ENCODE data around the gene LYSET. TPM values are rescaled to one million over a fixed set of nuclear protein-coding genes. Genes with fewer than 3 reads are reported as not detected.
"Not testable (repeated sequence)": the region's sequence is repeated elsewhere in the genome, so short reads cannot be mapped to it uniquely, and the experiment has no call there.

The LYSET gene
- polyA plus RNA-seq, 2 donors = 8.6 to 10.3 TPM

- WGBS, 2 donors = 93 to 94% methylated on average over 5 of the region's 5 CpGs
- not testable (repeated sequence) for H3K4me3 ChIP-seq (ENCODE audit: low read depth in 1 of 2, low read length in 2 of 2); H3K27me3 ChIP-seq (ENCODE audit: control insufficient read depth in 1 of 2, insufficient read depth in 2 of 2, low read length in 2 of 2); H3K4me1 ChIP-seq (ENCODE audit: control insufficient read depth in 2 of 2, insufficient read depth in 2 of 2, low read length in 1 of 2); H3K9me3 ChIP-seq (ENCODE audit: control insufficient read depth in 2 of 2, insufficient read depth in 1 of 2, low read depth in 1 of 2, low read length in 1 of 2); H3K36me3 ChIP-seq (ENCODE audit: control insufficient read depth in 2 of 2, insufficient read depth in 2 of 2, low read length in 1 of 2); H3K27ac ChIP-seq (ENCODE audit: low read depth in 2 of 2, low read length in 1 of 2)
These were observed 48.0 kb downstream of the LYSET start for GRCh38 chr14:93233078-93233477.

DNA sequence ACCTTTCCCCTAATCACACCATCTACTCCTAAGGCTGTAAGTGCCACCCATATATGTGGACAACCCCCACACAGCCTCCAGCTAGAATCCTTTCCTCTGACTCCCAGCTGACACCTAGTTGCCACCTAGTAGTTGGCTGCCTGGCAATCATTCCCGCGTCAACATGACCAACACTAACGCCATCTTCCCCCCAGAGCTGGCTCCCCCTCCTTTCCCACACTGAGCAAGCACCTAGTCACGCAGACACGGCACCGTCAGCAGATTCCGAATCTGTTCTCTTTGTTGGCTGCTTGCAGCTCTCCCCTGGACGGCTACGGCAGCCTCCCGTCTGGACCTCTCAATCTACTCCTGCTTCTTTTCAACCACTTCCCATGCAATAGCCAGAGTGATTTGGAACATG, 49.7 kb downstream of the LYSET start:
- Histone ChIP-seq H3K27ac (ENCODE audit: low read depth in 2 of 2, low read length in 1 of 2) (no peak overlapping the region), H3K36me3 (ENCODE audit: control insufficient read depth in 2 of 2, insufficient read depth in 2 of 2, low read length in 1 of 2) (no peaks in the 10 kb centered on the region), H3K27me3 (ENCODE audit: control insufficient read depth in 1 of 2, insufficient read depth in 2 of 2, low read length in 2 of 2) (no peaks in the 10 kb centered on the region), H3K9me3 (ENCODE audit: control insufficient read depth in 2 of 2, insufficient read depth in 1 of 2, low read depth in 1 of 2, low read length in 1 of 2) (peaks cover 0 to under 1% of the 10 kb centered on the region in 2 donors), H3K4me3 (ENCODE audit: low read depth in 1 of 2, low read length in 2 of 2) (no peak overlapping the region), H3K4me1 (ENCODE audit: control insufficient read depth in 2 of 2, insufficient read depth in 2 of 2, low read length in 1 of 2) (peaks cover 0 to 6% of the 10 kb centered on the region in 2 donors)
- WGBS, 2 donors = 44 to 54% methylated on average over 10 of the region's 10 CpGs

Other genes with a start within 250 kb of the LYSET start
- 10 to 100 TPM; 15.8 to 22.4 TPM for gene ITPK1, start 69.4 kb upstream of the LYSET start, polyA plus RNA-seq
- gene MOAP1, start 420 bp upstream of the LYSET start, polyA plus RNA-seq = 10 to 100 TPM in 1 of 2 donors, 1 to 10 TPM in 1; 5.4 to 12.7 TPM
- gene GON7, start 21.7 kb downstream of the LYSET start, polyA plus RNA-seq = 10 to 100 TPM in 1 of 2 donors, 1 to 10 TPM in 1; 8.0 to 10.8 TPM
- gene UBR7, start 21.9 kb downstream of the LYSET start, polyA plus RNA-seq = 10 to 100 TPM in 1 of 2 donors, 1 to 10 TPM in 1; 7.8 to 11.7 TPM
- gene BTBD7, start 147.7 kb downstream of the LYSET start, polyA plus RNA-seq = 10 to 100 TPM in 1 of 2 donors, 1 to 10 TPM in 1; 7.7 to 10.7 TPM
- not detected for gene COX8C, start 161.9 kb downstream of the LYSET start, polyA plus RNA-seq
- under 1 TPM; 0.01 to 0.02 TPM for gene UNC79, start 245.6 kb downstream of the LYSET start, polyA plus RNA-seq

All from esophagus (tissue), 2 donors.